ENCODE results near the gene PSME2.

PSME2 gene, protein sequence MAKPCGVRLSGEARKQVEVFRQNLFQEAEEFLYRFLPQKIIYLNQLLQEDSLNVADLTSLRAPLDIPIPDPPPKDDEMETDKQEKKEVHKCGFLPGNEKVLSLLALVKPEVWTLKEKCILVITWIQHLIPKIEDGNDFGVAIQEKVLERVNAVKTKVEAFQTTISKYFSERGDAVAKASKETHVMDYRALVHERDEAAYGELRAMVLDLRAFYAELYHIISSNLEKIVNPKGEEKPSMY

DNA sequence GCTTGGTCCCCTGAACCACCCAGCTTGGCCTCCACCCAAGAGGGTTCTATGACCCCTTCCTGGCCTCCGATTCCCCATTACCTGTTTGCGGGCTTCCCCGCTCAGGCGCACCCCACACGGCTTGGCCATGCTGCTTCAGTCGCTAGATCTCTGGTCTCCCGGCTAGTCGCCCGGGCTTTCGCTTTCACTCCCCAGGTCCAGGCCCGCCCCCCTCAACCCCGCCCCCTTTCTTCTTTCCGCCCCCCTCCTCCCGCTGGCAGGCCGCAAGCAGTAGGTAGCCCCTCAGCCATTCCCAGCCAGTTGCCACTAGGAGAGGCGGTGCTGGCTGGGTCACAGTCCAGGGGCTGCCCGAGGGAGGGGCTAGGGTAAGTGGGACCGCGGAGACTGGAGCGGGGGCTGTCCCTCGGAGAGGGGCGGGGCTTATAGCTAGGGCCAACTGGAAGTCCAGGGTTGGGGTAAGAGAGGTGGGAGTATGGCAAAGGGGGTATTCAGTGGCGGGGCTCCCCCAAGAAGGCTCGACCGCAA is at the start of gene PSME2:
TSS of gene PSME2 (minus strand) at position 158 of the 525 bp plus-strand sequence. CDS start at position 129, 29 bp downstream.
- no peaks in the 10 kb centered on the region for H3K27me3 Mint-ChIP-seq (ENCODE audit: low read depth)
- peaks cover 19% of the 10 kb centered on the region for H3K36me3 Mint-ChIP-seq (ENCODE audit: low read depth)
- peak within 1 kb of the TSS; percentile 89 to 97 (median 94) for H3K27ac Mint-ChIP-seq
- no peaks in the 10 kb centered on the region for H3K9me3 Mint-ChIP-seq
- H3K4me3 Mint-ChIP-seq: peak within 1 kb of the TSS; percentile 96 to 98 (median 97)
- peaks cover 18% of the 10 kb centered on the region for H3K4me1 Mint-ChIP-seq
- TF ChIP-seq CTCF (IDR thresholded peaks at IDR 0.05; ENCODE audit: unreplicated experiment in 3 of 3): no peak

- no peaks in the 10 kb centered on the region for H3K27me3 Mint-ChIP-seq (ENCODE audit: low read depth)
- H3K36me3 Mint-ChIP-seq (ENCODE audit: low read depth): peaks cover 40% of the 10 kb centered on the region
- H3K27ac Mint-ChIP-seq: peak within 1 kb of the TSS; percentile 95 to 97 (median 95)
- peaks cover 35% of the 10 kb centered on the region for H3K4me1 Mint-ChIP-seq
- peak within 1 kb of the TSS; percentile 90 to 99 (median 97) for H3K4me3 Mint-ChIP-seq
- no peak for TF ChIP-seq CTCF (IDR thresholded peaks at IDR 0.05; ENCODE audit: unreplicated experiment in 3 of 3)
- H3K9me3 Mint-ChIP-seq: no peaks in the 10 kb centered on the region
Observed at GRCh38 chr14:24195186-24196070, 49.0 kb upstream of the PSME2 start, which contains the start of gene TM9SF1. TSS of gene TM9SF1 (minus strand) at chr14:24195441. CDS start at chr14:24195019, 422 bp downstream.

DNA sequence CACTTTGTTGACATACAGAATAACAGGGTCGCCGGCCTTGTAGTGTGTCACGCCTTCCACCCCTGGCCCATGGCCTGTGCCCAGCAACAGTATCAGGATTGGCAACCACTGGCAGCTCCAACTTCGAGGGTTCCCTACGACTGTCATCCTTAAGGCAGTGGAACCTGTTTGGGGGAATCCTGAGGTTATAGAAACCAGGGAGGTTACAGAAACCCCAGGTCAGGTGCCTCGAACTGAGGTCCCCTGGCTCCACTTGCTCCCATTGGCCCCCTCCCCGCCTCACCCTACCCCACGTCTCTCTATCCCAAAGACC is 48.4 kb upstream of the PSME2 start:
- Mint-ChIP-seq H3K4me1 (peaks cover 41% of the 10 kb centered on the region), H3K27ac (peak overlapping the region; percentile 95 to 97 (median 95)), H3K36me3 (ENCODE audit: low read depth) (peaks cover 40% of the 10 kb centered on the region), H3K4me3 (peak overlapping the region; percentile 90 to 99 (median 97)), H3K27me3 (ENCODE audit: low read depth) (no peaks in the 10 kb centered on the region), H3K9me3 (no peaks in the 10 kb centered on the region)
- TF ChIP-seq CTCF (IDR thresholded peaks at IDR 0.05; ENCODE audit: unreplicated experiment in 3 of 3): no peak

DNA sequence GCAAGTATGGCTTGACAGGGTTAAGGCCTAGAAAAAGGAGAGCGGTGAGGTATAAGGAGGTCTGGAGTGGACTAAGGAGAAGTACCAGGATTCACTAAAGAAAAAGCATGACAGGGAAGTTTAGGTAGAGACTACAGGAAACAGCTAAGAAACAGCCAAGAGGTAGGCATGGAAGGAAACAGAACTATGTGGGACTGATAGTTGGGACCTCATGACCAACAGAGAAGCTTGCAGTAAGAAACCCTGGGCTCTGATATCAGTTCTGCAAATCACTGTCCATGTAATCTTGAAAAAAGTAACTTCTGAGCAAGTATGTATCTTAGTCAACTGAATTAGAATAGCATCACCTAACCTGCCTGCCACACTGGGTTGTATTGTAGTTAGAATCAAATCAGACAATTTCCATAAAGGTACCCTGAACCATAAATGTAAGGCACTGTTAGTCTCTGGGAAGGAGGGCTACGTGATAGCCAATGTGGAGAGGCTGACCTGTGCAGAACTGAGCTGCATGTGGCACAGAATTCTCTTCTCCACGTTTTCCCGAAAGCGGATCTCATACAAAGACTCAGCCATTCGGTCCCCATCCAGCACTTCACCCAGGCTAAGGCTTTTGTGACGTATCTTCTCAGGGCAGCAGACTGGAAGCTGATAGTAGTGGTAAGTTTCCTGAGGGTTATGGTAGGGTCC is 47.9 kb upstream of the PSME2 start:
- no peak for TF ChIP-seq CTCF (IDR thresholded peaks at IDR 0.05; ENCODE audit: unreplicated experiment in 3 of 3)
- H3K27ac Mint-ChIP-seq: peak overlapping the region; percentile 95 to 97 (median 95)
- H3K36me3 Mint-ChIP-seq (ENCODE audit: low read depth): peaks cover 38% of the 10 kb centered on the region
- no peaks in the 10 kb centered on the region for H3K9me3 Mint-ChIP-seq
- peak overlapping the region; percentile 90 to 99 (median 97) for H3K4me3 Mint-ChIP-seq
- no peaks in the 10 kb centered on the region for H3K27me3 Mint-ChIP-seq (ENCODE audit: low read depth)
- H3K4me1 Mint-ChIP-seq: peaks cover 43% of the 10 kb centered on the region

- H3K27ac Mint-ChIP-seq: peak overlapping the region in 1 of 3 experiments; percentile 71
- no peak for TF ChIP-seq CTCF (IDR thresholded peaks at IDR 0.05; ENCODE audit: unreplicated experiment in 3 of 3)
- H3K4me1 Mint-ChIP-seq: peaks cover 44% of the 10 kb centered on the region
- H3K4me3 Mint-ChIP-seq: peak overlapping the region; percentile 57 to 73 (median 65)
- peaks cover 31% of the 10 kb centered on the region for H3K36me3 Mint-ChIP-seq (ENCODE audit: low read depth)
- no peaks in the 10 kb centered on the region for H3K9me3 Mint-ChIP-seq
- no peaks in the 10 kb centered on the region for H3K27me3 Mint-ChIP-seq (ENCODE audit: low read depth)
Observed at GRCh38 chr14:24192933-24193332, 46.5 kb upstream of the PSME2 start.
